Liver (tissue), 9 donors: ENCODE measurements around the gene LRRC74A. TPM values are rescaled to one million over a fixed set of nuclear protein-coding genes. Genes with fewer than 3 reads are reported as not detected.

Experiments
- DNase-seq: peaks from one replicate; pipeline ENCODE4 v3.0.0-alpha.2; 2017; ENCODE audit warnings: low spot score
- H3K27ac ChIP-seq, 2 donors: one replicate each; pipeline ENCODE4 v1.7.0; 2013; ENCODE audit warnings: inconsistent platforms in 2 of 2, low read length in 2 of 2, control low read depth in 1 of 2, low read depth in 1 of 2, mild to moderate bottlenecking in 1 of 2
- H3K27me3 ChIP-seq, 4 donors: one replicate each; pipeline versions ENCODE4 v1.6.1 to v1.7.0; 2013; ENCODE audit warnings: low read length in 3 of 4, inconsistent platforms in 1 of 4, mild to moderate bottlenecking in 1 of 4, moderate library complexity in 1 of 4; ENCODE audit not compliant: control insufficient read depth in 4 of 4, insufficient read depth in 4 of 4
- H3K36me3 ChIP-seq, 4 donors: one replicate each; pipeline versions ENCODE4 v1.6.1 to v1.7.0; 2013; ENCODE audit warnings: low read length in 3 of 4, mild to moderate bottlenecking in 3 of 4, low read depth in 1 of 4, moderate library complexity in 1 of 4; ENCODE audit not compliant: control insufficient read depth in 4 of 4, insufficient read depth in 3 of 4
- H3K4me1 ChIP-seq, 4 donors: one replicate each; pipeline versions ENCODE4 v1.6.1 to v1.7.0; 2013; ENCODE audit warnings: low read length in 3 of 4, mild to moderate bottlenecking in 3 of 4, moderate library complexity in 1 of 4; ENCODE audit not compliant: control insufficient read depth in 4 of 4, insufficient read depth in 4 of 4
- H3K4me3 ChIP-seq, 3 donors: one replicate each; pipeline versions ENCODE4 v1.6.1 to v1.7.0; 2013; ENCODE audit warnings: low read length in 3 of 3, control low read depth in 1 of 3, low read depth in 1 of 3, mild to moderate bottlenecking in 1 of 3
- H3K9ac ChIP-seq, 2 donors: one replicate each; pipeline ENCODE4 v1.7.0; 2013; ENCODE audit warnings: low read length in 2 of 2, mild to moderate bottlenecking in 2 of 2, moderate library complexity in 2 of 2, control low read depth in 1 of 2, low read depth in 1 of 2
- H3K9me3 ChIP-seq, 4 donors: one replicate each; pipeline versions ENCODE4 v1.6.1 to v1.7.0; 2013; ENCODE audit warnings: low read length in 3 of 4; ENCODE audit not compliant: control insufficient read depth in 4 of 4
- EGR1 ChIP-seq, 2 donors: IDR thresholded peaks; 2 replicates each; pipeline ENCODE4 v1.6.1; 2016 to 2018; ENCODE audit warnings: antibody characterized with exemption in 2 of 2, low read depth in 2 of 2
- FOXA1 ChIP-seq: IDR thresholded peaks from 2 replicates; pipeline ENCODE4 v1.6.1; 2016; ENCODE audit warnings: antibody characterized with exemption
- FOXA2 ChIP-seq: IDR thresholded peaks from 2 replicates; pipeline ENCODE4 v1.6.1; 2016; ENCODE audit warnings: antibody characterized with exemption
- GABPA ChIP-seq, 2 donors: IDR thresholded peaks in 1 of 2; conservative IDR thresholded peaks in 1 of 2; 2 replicates each; pipeline ENCODE4 v1.6.1; 2016; ENCODE audit warnings: antibody characterized with exemption in 2 of 2, mild to moderate bottlenecking in 1 of 2, moderate library complexity in 1 of 2
- HNF4A ChIP-seq, 2 donors: conservative IDR thresholded peaks; 2 replicates each; pipeline ENCODE4 v1.6.1; 2016; ENCODE audit warnings: antibody characterized with exemption in 2 of 2, mild to moderate bottlenecking in 2 of 2
- HNF4G ChIP-seq: IDR thresholded peaks from 2 replicates; pipeline ENCODE4 v1.6.1; 2016; ENCODE audit warnings: antibody characterized with exemption
- JUND ChIP-seq, 2 donors: IDR thresholded peaks; 2 replicates each; pipeline ENCODE4 v1.6.1; 2016; ENCODE audit warnings: antibody characterized with exemption in 2 of 2
- NR2F2 ChIP-seq: IDR thresholded peaks from 2 replicates; pipeline ENCODE4 v1.6.1; 2016; ENCODE audit warnings: antibody characterized with exemption
- RAD21 ChIP-seq, 2 donors: IDR thresholded peaks; 2 replicates each; pipeline ENCODE4 v1.6.1; 2016; ENCODE audit warnings: antibody characterized with exemption in 2 of 2, mild to moderate bottlenecking in 2 of 2
- SP1 ChIP-seq: IDR thresholded peaks from 2 replicates; pipeline ENCODE4 v1.6.1; 2018; ENCODE audit warnings: antibody characterized with exemption, mild to moderate bottlenecking
- TAF1 ChIP-seq: conservative IDR thresholded peaks from 2 replicates; pipeline ENCODE4 v1.6.1; 2016; ENCODE audit warnings: antibody characterized with exemption, mild to moderate bottlenecking
- YY1 ChIP-seq: IDR thresholded peaks from 2 replicates; pipeline ENCODE4 v1.6.1; 2016; ENCODE audit warnings: antibody characterized with exemption, mild to moderate bottlenecking
- WGBS: extraction: QIAGEN DNeasy Blood & Tissue Kit; methylation state at CpG from one replicate; pipeline ENCODE4 v1.1.7; 2013; 5-methylcytosine and 5-hydroxymethylcytosine counted together
- polyA plus RNA-seq, 2 donors: library from polyadenylated mRNA; stranded (reverse) in 1 of 2; unstranded in 1 of 2; fragments of 200-250 nt in 1 of 2; fragments of >200 nt in 1 of 2; fragmentation: Nextera tagmentation in 1 of 2; extraction: Ambion mirVana in 1 of 2; gene quantifications; one replicate each; pipeline versions ENCODE4 v1.2.1 to v1.2.3, GENCODE V29; 2013 to 2015
- total RNA-seq, 2 donors: library from RNA; depleted of rRNA; stranded (reverse); fragments of >200 nt; gene quantifications; one replicate each; pipeline ENCODE4 v1.2.3, GENCODE V29; 2014
- TF ChIP-seq, protein P1 (sequence below): IDR thresholded peaks from 2 replicates; pipeline ENCODE4 v1.6.1; 2016; ENCODE audit warnings: antibody characterized with exemption
- TF ChIP-seq, protein P2 (sequence below): IDR thresholded peaks from 2 replicates; pipeline ENCODE4 v1.6.1; 2016; ENCODE audit warnings: antibody characterized with exemption
- TF ChIP-seq, protein P3 (sequence below): IDR thresholded peaks from 2 replicates; pipeline ENCODE4 v1.6.1; 2016; ENCODE audit warnings: antibody characterized with exemption
- TF ChIP-seq, protein P4 (sequence below): IDR thresholded peaks from 2 replicates; pipeline ENCODE4 v1.6.1; 2016; ENCODE audit warnings: antibody characterized with exemption, mild to moderate bottlenecking
- donor health status: healthy.
- donor health status: healthy.
- donor health status: healthy.
- donor health status: healthy.
- donor health status: healthy.

LRRC74A gene
- total and polyA plus RNA-seq, 4 donors = not detected

DNA sequence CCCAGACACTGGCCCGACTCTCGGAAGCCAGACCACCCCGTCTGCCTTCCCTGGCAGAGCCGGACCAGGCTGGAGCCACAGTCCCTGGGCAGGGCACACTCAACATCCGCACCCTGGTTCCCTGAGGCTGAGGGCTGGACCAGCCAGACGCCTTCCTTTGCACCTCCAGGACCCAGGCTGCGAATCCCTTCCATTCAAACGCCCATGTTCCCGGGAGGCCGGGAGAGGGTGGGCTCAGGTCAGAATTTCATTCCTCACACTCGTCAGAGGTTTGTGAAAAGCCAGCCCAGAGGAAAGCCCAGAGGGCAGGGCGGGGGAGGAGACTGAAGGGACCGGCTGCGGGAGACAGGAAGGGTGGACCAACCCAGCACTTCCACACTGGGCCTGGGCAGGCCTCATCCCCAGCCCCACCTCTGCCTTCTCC, 58.7 kb downstream of the LRRC74A start:
- Histone ChIP-seq H3K27me3 (no peaks in the 10 kb centered on the region), H3K9ac (no peak overlapping the region), H3K36me3 (no peaks in the 10 kb centered on the region), H3K9me3 (no peaks in the 10 kb centered on the region), H3K27ac (no peak overlapping the region), H3K4me1 (no peaks in the 10 kb centered on the region), H3K4me3 (no peak overlapping the region)
- 70% methylated on average over 14 of the region's 14 CpGs for WGBS
- TF ChIP-seq JUND (IDR thresholded peaks at IDR 0.05) (no peak), SP1 (no peak), HNF4G (no peak), HNF4A (conservative IDR thresholded peaks at IDR 0.05) (no peak), FOXA2 (no peak)
- TF ChIP-seq, protein P1, sequence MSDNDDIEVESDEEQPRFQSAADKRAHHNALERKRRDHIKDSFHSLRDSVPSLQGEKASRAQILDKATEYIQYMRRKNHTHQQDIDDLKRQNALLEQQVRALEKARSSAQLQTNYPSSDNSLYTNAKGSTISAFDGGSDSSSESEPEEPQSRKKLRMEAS = no peak
- TF ChIP-seq, protein P2, sequence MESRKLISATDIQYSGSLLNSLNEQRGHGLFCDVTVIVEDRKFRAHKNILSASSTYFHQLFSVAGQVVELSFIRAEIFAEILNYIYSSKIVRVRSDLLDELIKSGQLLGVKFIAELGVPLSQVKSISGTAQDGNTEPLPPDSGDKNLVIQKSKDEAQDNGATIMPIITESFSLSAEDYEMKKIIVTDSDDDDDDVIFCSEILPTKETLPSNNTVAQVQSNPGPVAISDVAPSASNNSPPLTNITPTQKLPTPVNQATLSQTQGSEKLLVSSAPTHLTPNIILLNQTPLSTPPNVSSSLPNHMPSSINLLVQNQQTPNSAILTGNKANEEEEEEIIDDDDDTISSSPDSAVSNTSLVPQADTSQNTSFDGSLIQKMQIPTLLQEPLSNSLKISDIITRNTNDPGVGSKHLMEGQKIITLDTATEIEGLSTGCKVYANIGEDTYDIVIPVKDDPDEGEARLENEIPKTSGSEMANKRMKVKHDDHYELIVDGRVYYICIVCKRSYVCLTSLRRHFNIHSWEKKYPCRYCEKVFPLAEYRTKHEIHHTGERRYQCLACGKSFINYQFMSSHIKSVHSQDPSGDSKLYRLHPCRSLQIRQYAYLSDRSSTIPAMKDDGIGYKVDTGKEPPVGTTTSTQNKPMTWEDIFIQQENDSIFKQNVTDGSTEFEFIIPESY = no peak
- DNase-seq = no peak

DNA sequence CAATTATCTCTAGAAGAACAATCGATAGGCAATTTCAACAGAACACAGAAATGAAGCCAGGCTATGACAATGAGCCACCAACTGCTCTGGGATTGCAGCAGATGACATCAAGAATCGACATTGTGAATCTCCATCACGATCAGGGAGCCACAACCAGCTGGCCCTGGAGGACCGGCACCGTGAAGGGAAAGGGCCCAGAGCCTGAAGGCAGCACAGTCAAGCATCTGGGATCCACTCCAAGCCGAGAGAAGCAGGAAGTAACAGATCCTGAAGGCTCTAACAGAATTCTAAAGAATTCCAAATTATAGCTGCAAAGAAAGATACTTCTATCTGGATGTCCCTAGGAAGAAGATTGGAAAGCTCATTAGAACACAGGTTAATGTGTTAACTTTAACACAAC, 61.0 kb downstream of the LRRC74A start:
- Histone ChIP-seq H3K9me3 (no peaks in the 10 kb centered on the region), H3K27me3 (no peaks in the 10 kb centered on the region), H3K27ac (no peak overlapping the region), H3K36me3 (no peaks in the 10 kb centered on the region), H3K4me3 (no peak overlapping the region), H3K4me1 (no peaks in the 10 kb centered on the region), H3K9ac (no peak overlapping the region)
- TF ChIP-seq FOXA2 (no peak), GABPA (IDR thresholded peaks at IDR 0.05 in 1 of 2, conservative IDR thresholded peaks at IDR 0.05 in 1 of 2) (no peak), NR2F2 (no peak), FOXA1 (no peak), RAD21 (IDR thresholded peaks at IDR 0.05) (no peak)
- TF ChIP-seq, protein P2 = no peak
- WGBS = 67% methylated on average over 6 of the region's 6 CpGs
- DNase-seq = no peak

DNA sequence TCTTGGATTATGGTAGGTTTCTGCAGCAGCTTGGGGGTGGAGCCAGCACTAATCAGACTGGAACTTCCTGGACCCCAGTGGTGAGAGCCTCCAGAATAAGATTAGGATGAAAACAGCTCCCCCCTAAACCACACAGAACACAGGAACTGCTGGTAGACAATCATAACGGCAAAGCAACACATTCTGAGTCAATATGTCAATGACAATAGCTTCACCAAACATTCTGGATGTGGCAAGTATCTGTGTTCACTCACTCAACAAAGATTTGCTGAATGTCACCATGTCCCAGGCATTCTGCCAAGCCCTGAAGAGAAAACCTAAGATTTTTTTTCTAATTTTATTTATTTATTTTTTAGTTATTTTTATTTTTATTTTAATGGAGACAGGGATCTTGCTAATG, 65.2 kb downstream of the LRRC74A start:
- WGBS = 11% methylated on average over 1 of the region's 1 CpG
- Histone ChIP-seq H3K27ac (no peak overlapping the region), H3K36me3 (no peaks in the 10 kb centered on the region), H3K4me3 (no peak overlapping the region), H3K27me3 (no peaks in the 10 kb centered on the region), H3K9ac (no peak overlapping the region), H3K9me3 (peaks cover 0 to 4% (median 0%) of the 10 kb centered on the region in 4 donors), H3K4me1 (no peaks in the 10 kb centered on the region)
- DNase-seq = no peak
- TF ChIP-seq FOXA1 = no peak
- TF ChIP-seq, protein P1 = no peak
- TF ChIP-seq, protein P3, sequence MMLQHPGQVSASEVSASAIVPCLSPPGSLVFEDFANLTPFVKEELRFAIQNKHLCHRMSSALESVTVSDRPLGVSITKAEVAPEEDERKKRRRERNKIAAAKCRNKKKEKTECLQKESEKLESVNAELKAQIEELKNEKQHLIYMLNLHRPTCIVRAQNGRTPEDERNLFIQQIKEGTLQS = no peak
- TF ChIP-seq FOXA2 = no peak
- no peak for TF ChIP-seq RAD21 (IDR thresholded peaks at IDR 0.05)
- TF ChIP-seq YY1 = no peak
- TF ChIP-seq HNF4G = no peak
- TF ChIP-seq EGR1 (IDR thresholded peaks at IDR 0.05; ENCODE audit: low read depth in 2 of 2) = no peak
- TF ChIP-seq SP1 = no peak
- TF ChIP-seq, protein P2 = no peak
- no peak for TF ChIP-seq NR2F2
- no peak for TF ChIP-seq TAF1
- TF ChIP-seq, protein P4, sequence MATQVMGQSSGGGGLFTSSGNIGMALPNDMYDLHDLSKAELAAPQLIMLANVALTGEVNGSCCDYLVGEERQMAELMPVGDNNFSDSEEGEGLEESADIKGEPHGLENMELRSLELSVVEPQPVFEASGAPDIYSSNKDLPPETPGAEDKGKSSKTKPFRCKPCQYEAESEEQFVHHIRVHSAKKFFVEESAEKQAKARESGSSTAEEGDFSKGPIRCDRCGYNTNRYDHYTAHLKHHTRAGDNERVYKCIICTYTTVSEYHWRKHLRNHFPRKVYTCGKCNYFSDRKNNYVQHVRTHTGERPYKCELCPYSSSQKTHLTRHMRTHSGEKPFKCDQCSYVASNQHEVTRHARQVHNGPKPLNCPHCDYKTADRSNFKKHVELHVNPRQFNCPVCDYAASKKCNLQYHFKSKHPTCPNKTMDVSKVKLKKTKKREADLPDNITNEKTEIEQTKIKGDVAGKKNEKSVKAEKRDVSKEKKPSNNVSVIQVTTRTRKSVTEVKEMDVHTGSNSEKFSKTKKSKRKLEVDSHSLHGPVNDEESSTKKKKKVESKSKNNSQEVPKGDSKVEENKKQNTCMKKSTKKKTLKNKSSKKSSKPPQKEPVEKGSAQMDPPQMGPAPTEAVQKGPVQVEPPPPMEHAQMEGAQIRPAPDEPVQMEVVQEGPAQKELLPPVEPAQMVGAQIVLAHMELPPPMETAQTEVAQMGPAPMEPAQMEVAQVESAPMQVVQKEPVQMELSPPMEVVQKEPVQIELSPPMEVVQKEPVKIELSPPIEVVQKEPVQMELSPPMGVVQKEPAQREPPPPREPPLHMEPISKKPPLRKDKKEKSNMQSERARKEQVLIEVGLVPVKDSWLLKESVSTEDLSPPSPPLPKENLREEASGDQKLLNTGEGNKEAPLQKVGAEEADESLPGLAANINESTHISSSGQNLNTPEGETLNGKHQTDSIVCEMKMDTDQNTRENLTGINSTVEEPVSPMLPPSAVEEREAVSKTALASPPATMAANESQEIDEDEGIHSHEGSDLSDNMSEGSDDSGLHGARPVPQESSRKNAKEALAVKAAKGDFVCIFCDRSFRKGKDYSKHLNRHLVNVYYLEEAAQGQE = no peak
- TF ChIP-seq GABPA (IDR thresholded peaks at IDR 0.05 in 1 of 2, conservative IDR thresholded peaks at IDR 0.05 in 1 of 2) = no peak
- no peak for TF ChIP-seq HNF4A (conservative IDR thresholded peaks at IDR 0.05)
